GM23338 (cell line): Measurements from ENCODE around the gene ZNF451.

Experiments
- CREB1 ChIP-seq: fragments of 250-450 bp; sonication (Bioruptor Pico); IDR thresholded peaks from 2 replicates; pipeline ENCODE4 v1.5.0; 2020; ENCODE audit warnings: low read depth, mild to moderate bottlenecking, moderate library complexity
- CTCF ChIP-seq, 2 experiments: fragments of 200-600 bp in 1 of 2; sonication (generic) in 1 of 2; conservative IDR thresholded peaks; 2 replicates each; pipeline versions ENCODE4 v1.5.1 to v1.6.1; 2016 to 2017; ENCODE audit warnings: antibody characterized with exemption in 2 of 2, low read depth in 2 of 2, mild to moderate bottlenecking in 2 of 2, moderate library complexity in 1 of 2
- ETS1 ChIP-seq: IDR thresholded peaks from 2 replicates; pipeline ENCODE4 v1.6.1; 2016; ENCODE audit warnings: antibody characterized with exemption
- EZH2 ChIP-seq: fragments of 200-600 bp; sonication (generic); IDR thresholded peaks from one replicate; pipeline ENCODE4 v1.8.0; 2017; ENCODE audit warnings: antibody characterized with exemption, mild to moderate bottlenecking, low read depth; ENCODE audit not compliant: unreplicated experiment
- EZH2phosphoT487 ChIP-seq: fragments of 200-600 bp; sonication (generic); IDR thresholded peaks from one replicate; pipeline ENCODE4 v1.8.1; 2018; ENCODE audit warnings: antibody characterized with exemption; ENCODE audit not compliant: unreplicated experiment
- JUNB ChIP-seq: IDR thresholded peaks from one replicate; pipeline ENCODE4 v1.6.1; 2016; ENCODE audit warnings: antibody characterized with exemption; ENCODE audit not compliant: unreplicated experiment
- POLR2AphosphoS5 ChIP-seq: IDR thresholded peaks from 2 replicates; pipeline ENCODE4 v1.6.1; 2016; ENCODE audit warnings: antibody characterized with exemption, low read depth
- REST ChIP-seq: IDR thresholded peaks from one replicate; pipeline ENCODE4 v1.6.1; 2018; ENCODE audit warnings: antibody characterized with exemption; ENCODE audit not compliant: unreplicated experiment

- TF ChIP-seq CTCF (conservative IDR thresholded peaks at IDR 0.05; ENCODE audit: low read depth in 2 of 2): no peak
- TF ChIP-seq EZH2: no peak
- no peak for TF ChIP-seq POLR2AphosphoS5
- no peak for TF ChIP-seq JUNB
- no peak for TF ChIP-seq EZH2phosphoT487
- no peak for TF ChIP-seq ETS1
- no peak for TF ChIP-seq REST
- no peak for TF ChIP-seq CREB1 (CRISPR knock-in tag)
Measured at GRCh38 chr6:57209030-57209429, 119.0 kb downstream of the ZNF451 start.
